NCI-H2107 (cell line): Measurements from ENCODE around the gene KCNN3.
A peak's percentile ranks its signal among the peaks of the same experiment; 100 is the strongest.

Experiments used
- DNase-seq: peaks from one replicate; lab custom pipeline; 2025; lab: John Stamatoyannopoulos, UW

The KCNN3 gene

DNA sequence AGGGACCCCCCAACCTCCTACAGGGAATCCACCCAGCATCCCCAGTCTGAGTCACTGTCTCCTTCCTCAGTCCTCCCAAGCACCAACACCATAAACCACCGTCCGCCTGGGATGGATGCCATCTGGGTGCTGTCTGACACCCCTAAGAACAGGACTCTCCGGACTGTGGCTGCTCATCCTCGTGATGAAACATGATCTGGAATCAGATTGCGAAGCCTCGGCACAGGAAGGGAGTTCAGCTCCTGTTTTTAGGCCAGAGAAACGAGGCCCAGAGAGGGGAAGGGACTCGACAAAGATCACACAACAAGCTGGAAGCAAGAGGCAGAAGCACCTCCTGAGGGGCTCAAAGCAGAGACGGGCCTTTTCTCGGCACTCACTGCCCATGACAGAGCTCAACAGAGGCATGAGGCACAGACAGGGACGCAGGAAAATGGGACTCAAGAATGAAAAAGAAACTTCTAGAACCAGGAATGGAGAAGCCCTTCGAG is 8.4 kb downstream of the KCNN3 start:
- DNase-seq, result no peak

DNA sequence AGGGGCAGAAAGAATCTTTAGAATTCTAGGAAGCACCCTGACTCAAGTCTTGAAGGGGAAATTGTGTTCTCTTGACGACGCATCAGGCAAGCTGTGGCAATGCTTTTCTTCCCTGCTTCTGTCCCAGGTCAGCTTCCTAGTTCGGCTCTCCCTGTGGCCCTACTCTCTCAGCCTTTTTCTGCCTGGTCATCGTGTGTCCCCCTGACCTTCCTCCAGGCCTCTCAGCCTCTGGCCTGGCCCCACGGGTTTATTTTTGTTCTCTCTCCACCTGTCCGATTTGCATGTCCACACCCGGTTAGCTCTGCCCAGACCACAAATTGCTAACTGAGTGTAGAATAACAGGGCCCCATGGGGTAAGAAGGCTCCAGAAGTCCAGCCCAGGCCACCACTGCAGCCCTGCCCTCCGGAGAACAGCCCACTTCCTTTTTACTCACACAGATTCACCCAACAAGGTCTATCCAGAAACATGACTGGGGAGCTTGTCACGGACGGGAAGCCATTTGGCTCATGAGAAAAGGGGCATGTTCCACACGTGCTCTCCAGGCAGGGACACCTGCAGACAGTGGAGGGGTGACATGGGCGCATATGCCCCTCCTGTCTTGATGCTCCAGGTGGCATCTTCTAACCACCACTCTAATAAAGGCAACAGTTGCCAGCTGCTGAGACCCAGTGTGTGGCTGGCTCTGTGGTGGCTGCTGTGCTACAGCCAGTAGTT is 9.8 kb downstream of the KCNN3 start:
- no peak for DNase-seq

- DNase-seq, result no peak
Measured at GRCh38 chr1:154859786-154860155, 10.3 kb downstream of the KCNN3 start.

DNA sequence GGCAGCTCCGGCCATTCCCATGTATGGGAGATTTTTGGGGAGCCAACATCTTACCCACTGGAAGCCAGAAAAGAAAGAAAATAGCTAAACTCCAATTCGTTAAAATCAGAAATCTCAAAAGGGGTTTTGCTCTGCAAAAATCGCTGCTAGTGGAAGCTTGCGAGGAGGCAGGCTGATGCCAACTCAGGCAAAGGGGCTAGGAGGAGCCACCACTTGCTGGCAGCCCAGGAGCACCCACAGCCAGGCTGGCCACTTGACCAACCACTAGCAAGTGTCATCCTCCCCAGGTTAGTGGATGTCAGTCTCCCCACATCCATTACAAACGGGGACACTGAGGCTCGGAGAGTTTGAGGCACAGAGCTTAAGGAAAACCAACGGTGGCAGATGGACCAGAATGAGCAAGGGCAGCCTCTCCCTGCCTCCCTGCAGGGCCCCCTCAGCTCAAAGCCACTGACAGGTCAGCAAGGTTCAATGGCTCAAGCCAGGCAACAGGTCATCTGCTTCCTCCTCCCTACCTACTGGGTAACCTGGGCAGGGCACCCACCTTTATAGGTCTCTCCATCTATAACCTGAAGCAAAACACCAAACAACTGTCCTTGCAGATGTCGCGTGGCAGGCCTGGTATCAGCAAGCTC is 10.8 kb downstream of the KCNN3 start:
- DNase-seq, result no peak

DNA sequence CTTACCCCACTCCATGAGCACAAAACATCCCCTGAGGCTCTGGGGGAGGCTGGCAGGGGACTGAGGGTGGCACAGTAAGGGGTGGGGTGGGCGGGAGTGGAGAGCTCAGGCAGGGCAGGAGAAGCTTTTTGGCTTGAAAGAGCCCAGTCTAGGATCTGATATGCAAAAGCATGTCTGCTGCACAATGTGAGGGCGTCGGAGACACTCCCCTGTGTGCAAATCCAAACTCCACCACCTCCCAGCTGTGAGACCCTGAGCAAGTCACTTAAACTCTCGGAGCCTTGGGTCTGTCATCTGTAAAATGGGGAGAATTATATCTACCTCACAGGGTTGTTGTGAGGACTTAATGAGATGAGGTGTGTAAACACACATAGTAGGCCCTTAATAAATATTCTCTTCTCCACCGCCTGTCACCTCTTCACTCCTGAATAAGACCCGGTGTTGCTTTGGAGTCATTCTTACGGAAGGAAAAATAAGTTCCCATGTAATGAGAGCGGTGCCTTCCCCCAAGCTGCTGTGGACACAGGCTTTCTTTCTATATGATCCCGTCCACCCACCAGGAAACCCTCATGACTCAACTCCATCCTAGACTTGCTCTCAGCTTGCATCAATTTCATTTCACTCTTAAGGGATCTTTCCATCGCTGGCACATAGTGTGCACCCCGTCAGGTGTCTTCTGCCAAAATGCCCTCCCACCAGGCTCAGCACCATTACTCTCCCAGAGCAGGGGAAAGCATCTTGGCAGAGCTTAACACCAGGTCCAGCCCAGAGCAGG is 12.5 kb downstream of the KCNN3 start:
- DNase-seq, result no peak

GRCh38 chr1:154857022-154857421 is 13.1 kb downstream of the KCNN3 start:
- no peak for DNase-seq

- no peak for DNase-seq
Measured at GRCh38 chr1:154856544-154856943, 13.5 kb downstream of the KCNN3 start.

GRCh38 chr1:154856049-154856448 is 14.0 kb downstream of the KCNN3 start:
- DNase-seq, result peak; percentile 46

DNA sequence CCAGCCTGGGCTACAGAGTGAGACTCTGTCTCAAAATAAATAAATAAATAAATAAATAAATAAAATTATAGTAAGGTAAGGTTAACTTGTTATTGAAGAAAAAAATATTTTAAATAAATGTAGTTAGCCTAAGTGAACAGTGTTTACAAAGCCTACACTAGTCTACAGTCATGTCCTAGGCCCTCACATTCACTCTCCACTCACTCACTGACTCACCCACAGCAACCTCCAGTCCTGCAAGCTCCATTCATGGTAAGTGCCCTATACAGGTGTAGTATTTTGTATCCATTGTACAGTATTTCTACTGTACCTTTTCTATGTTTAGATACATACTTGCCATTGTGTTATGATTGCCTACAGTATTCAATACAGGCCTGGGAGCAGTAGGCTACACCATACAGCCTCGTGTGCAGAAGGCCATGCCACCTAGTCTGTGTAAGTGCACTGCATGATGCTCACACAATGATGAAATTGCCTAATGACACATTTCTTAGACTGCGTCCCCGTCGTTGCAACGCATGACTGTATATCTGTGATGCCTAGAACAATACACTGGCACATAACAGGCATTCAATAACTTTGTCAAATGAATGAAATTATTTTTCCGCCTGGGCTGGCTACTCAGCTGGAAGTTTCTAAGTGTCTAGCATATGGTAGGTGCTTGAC is 14.8 kb downstream of the KCNN3 start:
- no peak for DNase-seq

DNA sequence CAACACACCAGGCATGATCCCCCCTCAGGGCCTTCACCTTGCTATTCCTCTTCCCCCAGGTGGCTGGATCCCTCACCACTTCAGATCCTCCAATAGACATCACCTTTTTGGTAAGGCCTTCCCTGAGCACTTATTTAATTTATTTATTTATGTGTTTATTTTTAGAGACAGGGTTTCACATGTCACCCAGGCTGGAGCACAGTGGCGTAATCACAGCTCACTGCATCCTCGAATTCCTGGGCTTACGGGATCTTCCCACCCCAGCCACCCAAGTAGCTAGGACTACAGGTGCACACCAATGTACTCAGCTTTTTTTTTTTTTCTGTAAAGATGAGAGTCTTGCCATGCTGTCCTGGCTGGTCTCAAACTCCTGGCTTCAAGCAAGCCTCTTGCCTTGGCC is 17.2 kb downstream of the KCNN3 start:
- no peak for DNase-seq

GRCh38 chr1:154851392-154852177 is 18.5 kb downstream of the KCNN3 start:
- no peak for DNase-seq

- no peak for DNase-seq
Measured at GRCh38 chr1:154849645-154850131, 20.4 kb downstream of the KCNN3 start.

GRCh38 chr1:154848983-154849382 is 21.1 kb downstream of the KCNN3 start:
- no peak for DNase-seq

GRCh38 chr1:154847891-154848290 is 22.2 kb downstream of the KCNN3 start:
- no peak for DNase-seq

- DNase-seq, result no peak
Measured at GRCh38 chr1:154846565-154847442, 23.3 kb downstream of the KCNN3 start.

DNA sequence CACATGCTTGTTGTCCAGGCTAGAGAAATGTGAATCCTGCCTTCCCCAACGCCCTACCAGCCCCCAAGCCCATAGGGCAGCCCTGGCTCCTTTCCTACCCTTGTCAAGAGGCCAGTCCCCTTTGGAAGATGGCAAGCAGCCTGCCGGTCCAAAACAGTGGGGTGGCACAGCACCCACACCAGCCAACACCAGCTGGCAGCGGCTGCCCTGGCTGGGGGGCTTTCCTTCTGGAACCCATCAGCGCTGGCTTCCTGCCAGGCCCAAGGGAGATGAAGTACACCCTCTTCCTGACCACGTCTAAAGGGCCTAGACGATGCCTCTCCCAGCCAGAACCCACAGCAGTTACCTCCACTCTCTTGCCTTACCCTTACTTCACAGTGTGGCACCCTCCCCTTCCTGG is 24.2 kb downstream of the KCNN3 start:
- DNase-seq, result no peak

GRCh38 chr1:154845174-154845573 is 24.9 kb downstream of the KCNN3 start:
- DNase-seq, result no peak

DNA sequence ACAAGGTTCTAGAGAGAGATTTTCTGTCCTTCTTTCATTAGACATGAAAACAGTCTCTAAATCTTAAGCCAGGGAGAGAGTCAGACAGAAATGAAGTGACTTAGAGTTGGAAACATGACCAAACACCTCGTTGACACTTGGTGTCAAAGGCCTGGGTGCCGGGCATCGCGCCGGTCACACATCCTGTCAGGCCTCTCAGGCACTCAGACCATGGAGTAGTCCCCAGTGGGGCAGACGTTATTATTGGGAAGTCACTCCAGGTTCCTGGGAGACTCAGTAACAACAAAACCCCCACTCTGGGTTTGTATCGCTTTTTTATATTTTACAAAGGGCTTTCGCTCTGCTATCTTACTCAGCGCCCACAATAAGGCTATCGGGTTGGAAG is 25.8 kb downstream of the KCNN3 start:
- DNase-seq, result no peak

DNA sequence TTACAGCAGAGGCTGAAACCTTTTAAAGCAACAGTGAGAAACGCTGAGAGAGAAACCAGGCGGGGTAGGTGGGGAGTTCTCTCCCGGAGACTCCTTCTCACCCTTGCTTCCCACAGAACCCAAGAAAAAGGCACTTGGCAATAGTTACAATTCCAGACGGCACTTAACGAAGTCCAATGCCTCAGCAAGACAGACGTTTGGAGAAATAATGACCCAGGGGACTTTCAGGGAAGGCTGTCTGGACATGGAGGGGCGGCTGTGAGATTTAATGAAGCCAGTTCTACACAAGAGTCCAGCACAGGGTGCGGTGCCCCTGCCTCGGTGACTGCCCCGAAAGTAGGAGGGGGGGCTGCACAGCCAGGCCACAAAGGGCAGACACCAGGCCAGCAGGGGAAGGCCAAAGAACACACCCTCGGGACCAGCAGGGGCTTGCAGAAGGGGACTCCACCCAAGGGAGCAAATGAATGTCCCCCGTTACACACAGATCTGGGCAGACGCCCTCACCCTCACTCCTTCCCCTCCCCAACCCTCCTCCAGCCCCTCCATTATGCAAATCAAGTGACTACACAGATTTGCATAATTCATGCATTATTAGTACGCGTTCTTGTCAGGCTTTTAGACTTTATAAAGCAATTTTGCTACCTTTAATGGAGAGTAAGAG is 26.3 kb downstream of the KCNN3 start:
- no peak for DNase-seq

DNA sequence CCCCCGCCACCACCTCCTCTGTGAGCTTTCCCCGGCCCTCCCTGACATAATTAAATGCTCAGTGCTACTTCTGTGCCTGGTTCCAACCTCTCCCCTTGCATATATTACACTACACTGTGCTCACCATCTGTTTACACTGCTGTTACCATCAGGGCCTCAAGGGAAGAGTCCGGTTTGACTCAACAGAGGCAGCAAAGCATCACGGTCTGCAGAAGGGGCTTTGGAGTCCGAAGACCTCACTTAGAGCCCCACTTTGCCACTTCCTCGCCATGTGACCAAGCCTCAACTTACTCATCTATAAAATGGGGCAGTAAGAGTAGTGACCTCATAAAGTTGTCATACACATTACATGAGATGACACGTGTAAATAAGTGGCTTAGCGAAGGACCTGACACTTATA is 27.4 kb downstream of the KCNN3 start:
- no peak for DNase-seq
